Right lobe of liver (tissue), 6 donors: ENCODE data around the gene TUFT1. TPM values are rescaled to one million over a fixed set of nuclear protein-coding genes. Genes with fewer than 3 reads are reported as not detected.
"Not testable (repeated sequence)": the region's sequence is repeated elsewhere in the genome, so short reads cannot be mapped to it uniquely, and the experiment has no call there.

ENCODE experiments used
- ATAC-seq, 4 donors: fragments of 200-7000 bp; cut with Tn5 transposase; one replicate each; pipeline ENCODE4 v1.9.1; 2020; ENCODE audit warnings: mild to moderate bottlenecking in 4 of 4, moderate library complexity in 4 of 4
- DNase-seq, 3 donors: peaks; one replicate each; pipeline ENCODE4 v3.0.0-alpha.2; 2020
- H3K27ac ChIP-seq, 3 donors: fragments of 200-600 bp; one replicate each; pipeline ENCODE4 v1.8.0; 2022
- H3K27me3 ChIP-seq, 2 donors: fragments of 200-600 bp; one replicate each; pipeline ENCODE4 v1.8.0; 2022
- H3K36me3 ChIP-seq, 4 donors: fragments of 200-600 bp; sonication (generic) in 1 of 4; one replicate each; pipeline versions ENCODE4 v1.5.1 to v1.8.0; 2017 to 2022; ENCODE audit warnings: control low read depth in 1 of 4
- H3K4me1 ChIP-seq, 4 donors: fragments of 200-600 bp; sonication (generic) in 1 of 4; one replicate each; pipeline versions ENCODE4 v1.5.1 to v1.8.0; 2017 to 2022; ENCODE audit warnings: control low read depth in 1 of 4
- H3K4me3 ChIP-seq, 3 donors: fragments of 200-600 bp; one replicate each; pipeline ENCODE4 v1.8.0; 2022
- H3K9me3 ChIP-seq, 4 donors: fragments of 200-600 bp; sonication (generic) in 1 of 4; one replicate each; pipeline versions ENCODE4 v1.5.1 to v1.8.0; 2017 to 2022; ENCODE audit warnings: control low read depth in 1 of 4
- POLR2A ChIP-seq: fragments of 450-650 bp; IDR thresholded peaks from one replicate; pipeline ENCODE4 v1.6.1; 2017; ENCODE audit warnings: antibody characterized with exemption, mild to moderate bottlenecking
- WGBS: methylation state at CpG from one replicate; pipeline ENCODE4 v1.1.6; 2018; ENCODE audit warnings: low coverage, low lambda C conversion rate; ENCODE audit not compliant: insufficient coverage; ENCODE audit errors: missing lambda C conversion rate; 5-methylcytosine and 5-hydroxymethylcytosine counted together
- intact Hi-C, 2 donors: fragments of 100-400 bp; cut with DNase I; formaldehyde crosslinking; loops; one replicate each; pipeline versions ENCODE4 v1.11.2 to v1.14.1; 2022
- total RNA-seq, 6 experiments: library from RNA; depleted of rRNA in 2 of 6; stranded (reverse); fragments of >200 nt in 2 of 6; fragmentation: NEBNext Ultra II Directional in 3 of 6; extraction: Animal tissue kit (Norgen Biotek cat#: 25700) in 3 of 6; gene quantifications; one replicate each; pipeline versions ENCODE4 v1.1.0 to v1.2.4, GENCODE V29; 2016 to 2023
- TF ChIP-seq, protein P1 (sequence below), 4 donors: fragments of 200-600 bp in 3 of 4; fragments of 450-650 bp in 1 of 4; IDR thresholded peaks; one replicate each; pipeline versions ENCODE4 v1.5.1 to v1.8.0; 2016 to 2022; ENCODE audit warnings: antibody characterized with exemption in 4 of 4, mild to moderate bottlenecking in 2 of 4
- donor health status: DM: no; HTN: yes; CAD: no.
- donor health status: DM: no; HTN: no; CAD: no.
- donor health status: DM: no; HTN: no; CAD: no.
- donor health status: DM: no; HTN: yes; CAD: no.
- donor health status: DM: no; HTN: yes; CAD: no.

Gene TUFT1
- total RNA-seq, 6 experiments from 2014 or later = 1.6 to 8.0 (median 3.1) TPM

DNA sequence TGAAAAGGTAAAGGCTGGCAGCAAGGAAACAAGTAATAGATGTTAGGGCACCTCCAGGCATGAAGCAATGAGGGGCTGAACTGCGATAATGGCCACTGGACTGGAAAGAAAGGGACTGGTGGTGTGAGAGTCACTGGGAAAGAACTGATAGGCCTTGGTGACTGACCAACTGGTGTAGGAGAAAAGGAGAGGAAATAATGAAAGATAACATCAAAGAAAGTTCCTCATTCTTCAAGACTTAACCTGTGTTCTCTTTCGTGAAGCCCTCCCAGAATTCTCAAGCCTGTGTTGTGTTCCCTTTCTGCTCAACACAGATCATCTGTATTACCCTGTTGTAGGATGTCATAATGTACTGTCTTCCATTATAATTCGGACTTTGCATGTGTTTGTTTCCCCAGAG, 50.9 kb downstream of the TUFT1 start:
- DNase-seq = no peak
- ATAC-seq = no peak
- TF ChIP-seq POLR2A = no peak
- TF ChIP-seq, protein P1, sequence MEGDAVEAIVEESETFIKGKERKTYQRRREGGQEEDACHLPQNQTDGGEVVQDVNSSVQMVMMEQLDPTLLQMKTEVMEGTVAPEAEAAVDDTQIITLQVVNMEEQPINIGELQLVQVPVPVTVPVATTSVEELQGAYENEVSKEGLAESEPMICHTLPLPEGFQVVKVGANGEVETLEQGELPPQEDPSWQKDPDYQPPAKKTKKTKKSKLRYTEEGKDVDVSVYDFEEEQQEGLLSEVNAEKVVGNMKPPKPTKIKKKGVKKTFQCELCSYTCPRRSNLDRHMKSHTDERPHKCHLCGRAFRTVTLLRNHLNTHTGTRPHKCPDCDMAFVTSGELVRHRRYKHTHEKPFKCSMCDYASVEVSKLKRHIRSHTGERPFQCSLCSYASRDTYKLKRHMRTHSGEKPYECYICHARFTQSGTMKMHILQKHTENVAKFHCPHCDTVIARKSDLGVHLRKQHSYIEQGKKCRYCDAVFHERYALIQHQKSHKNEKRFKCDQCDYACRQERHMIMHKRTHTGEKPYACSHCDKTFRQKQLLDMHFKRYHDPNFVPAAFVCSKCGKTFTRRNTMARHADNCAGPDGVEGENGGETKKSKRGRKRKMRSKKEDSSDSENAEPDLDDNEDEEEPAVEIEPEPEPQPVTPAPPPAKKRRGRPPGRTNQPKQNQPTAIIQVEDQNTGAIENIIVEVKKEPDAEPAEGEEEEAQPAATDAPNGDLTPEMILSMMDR (IDR thresholded peaks at IDR 0.05) = no peak
- H3K4me1 ChIP-seq = no peaks in the 10 kb centered on the region
- no peaks in the 10 kb centered on the region for H3K9me3 ChIP-seq
- H3K4me3 ChIP-seq = no peak overlapping the region
- no peaks in the 10 kb centered on the region for H3K36me3 ChIP-seq
- H3K27me3 ChIP-seq = no peaks in the 10 kb centered on the region
- intact Hi-C loops = loop anchor here (10.0 kb wide), 2 partner anchors 46 to 144 kb away; partner anchors contain the start of gene TUFT1 (in 1 of the 2)
- no peak overlapping the region for H3K27ac ChIP-seq
- 84% methylated on average over 3 of the region's 3 CpGs for WGBS

DNA sequence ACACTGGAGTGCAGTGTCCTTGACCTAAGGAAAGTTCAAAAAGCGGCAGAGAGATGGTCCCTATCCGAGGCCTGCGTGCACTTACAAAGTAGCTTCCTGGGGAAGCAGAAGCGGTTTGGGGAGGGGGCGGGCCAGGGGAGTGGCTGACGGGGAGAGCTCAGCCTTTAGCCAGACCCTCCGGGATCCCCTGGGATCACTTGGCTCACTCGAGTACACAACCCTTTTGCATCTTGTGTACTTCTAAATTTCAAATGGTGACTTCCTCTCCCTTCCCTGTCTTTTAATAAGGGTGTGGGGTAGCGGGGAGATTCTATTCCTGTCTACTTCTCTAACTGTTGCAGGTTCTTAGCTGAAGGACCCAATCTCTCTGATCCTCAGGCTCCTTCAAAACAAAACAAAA, 53.6 kb downstream of the TUFT1 start:
- no peaks in the 10 kb centered on the region for H3K4me1 ChIP-seq
- no peak overlapping the region for H3K4me3 ChIP-seq
- intact Hi-C loops = loop anchor here (10.0 kb wide), 2 partner anchors 49 to 141 kb away; partner anchors contain the start of gene TUFT1 (in 1 of the 2)
- TF ChIP-seq POLR2A = no peak
- TF ChIP-seq, protein P1 (IDR thresholded peaks at IDR 0.05) = no peak
- H3K27ac ChIP-seq = no peak overlapping the region
- no peaks in the 10 kb centered on the region for H3K27me3 ChIP-seq
- H3K36me3 ChIP-seq = no peaks in the 10 kb centered on the region
- WGBS = 16% methylated on average over 5 of the region's 9 CpGs
- H3K9me3 ChIP-seq = no peaks in the 10 kb centered on the region
- peak in 3 of 4 donors; percentile 9 to 23 (median 23) for ATAC-seq
- no peak for DNase-seq

- peak; percentile 87 to 91 (median 88) for DNase-seq
- intact Hi-C loops = loop anchor here (10.0 kb wide), 2 partner anchors 49 to 141 kb away; partner anchors contain the start of gene TUFT1 (in 1 of the 2)
- WGBS = 13% methylated on average over 7 of the region's 12 CpGs
Observed at GRCh38 chr1:151594143-151594625, 54.1 kb downstream of the TUFT1 start.

DNA sequence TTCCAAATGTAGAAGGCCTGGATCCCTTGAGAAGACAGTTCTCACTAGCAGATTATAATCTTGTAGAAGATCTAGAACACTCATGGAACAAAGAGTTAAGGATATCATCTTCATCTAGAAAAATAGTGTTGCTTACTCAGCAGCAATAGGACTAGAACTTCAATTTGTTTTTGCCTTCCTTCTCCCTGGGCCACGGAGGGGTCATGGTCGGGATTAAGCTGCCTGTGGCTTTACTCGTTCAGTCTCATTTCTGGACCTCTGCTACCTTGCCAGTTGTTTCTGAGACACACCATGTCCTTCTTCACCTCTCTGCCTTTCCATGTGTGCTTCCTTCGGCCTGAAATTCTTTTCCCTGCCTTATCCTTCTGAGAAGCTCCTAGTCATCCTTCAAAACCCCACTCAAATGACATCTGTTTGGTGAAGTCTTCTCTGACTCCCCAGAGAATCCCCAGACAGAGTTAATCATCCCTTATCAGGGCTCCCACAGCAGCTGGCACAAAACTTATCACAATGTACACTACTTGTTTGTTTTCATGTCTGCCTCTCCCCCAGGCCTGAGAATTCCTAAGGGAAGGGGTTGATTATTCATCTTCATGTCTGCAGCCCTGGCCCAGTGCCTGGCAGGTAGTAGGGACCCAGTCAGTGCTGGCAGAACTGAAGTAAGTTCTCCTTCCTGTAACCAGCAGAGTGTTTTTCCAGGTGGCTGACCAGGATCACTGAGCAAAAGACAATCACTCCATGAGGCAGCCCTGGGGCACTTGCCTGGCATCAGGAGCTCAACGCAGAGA, 56.3 kb downstream of the TUFT1 start:
- Histone ChIP-seq H3K9me3 (no peaks in the 10 kb centered on the region), H3K27me3 (no peaks in the 10 kb centered on the region), H3K36me3 (no peaks in the 10 kb centered on the region), H3K4me3 (no peak overlapping the region), H3K27ac (no peak overlapping the region), H3K4me1 (no peaks in the 10 kb centered on the region)
- ATAC-seq (peak; percentile 21 to 95 (median 68)), DNase-seq (peak in 1 of 3 donors; percentile 83)
- intact Hi-C loops = loop anchor here (10.0 kb wide), 2 partner anchors 52 to 138 kb away; partner anchors contain the start of gene TUFT1 (in 1 of the 2)
- TF ChIP-seq POLR2A = no peak
- TF ChIP-seq, protein P1 (IDR thresholded peaks at IDR 0.05) = no peak
- WGBS = 88% methylated on average over 4 of the region's 5 CpGs

More at GRCh38 chr1:151594143-151594625, 54.1 kb downstream of the TUFT1 start:
- Histone ChIP-seq H3K4me3 (no peak overlapping the region), H3K9me3 (no peaks in the 10 kb centered on the region), H3K4me1 (no peaks in the 10 kb centered on the region), H3K27ac (no peak overlapping the region), H3K36me3 (no peaks in the 10 kb centered on the region), H3K27me3 (no peaks in the 10 kb centered on the region)
- ATAC-seq = peak; percentile 87 to 98 (median 95)
- TF ChIP-seq POLR2A = no peak
- TF ChIP-seq, protein P1 (IDR thresholded peaks at IDR 0.05) = peak; percentile 79 to 97 (median 96)

DNA sequence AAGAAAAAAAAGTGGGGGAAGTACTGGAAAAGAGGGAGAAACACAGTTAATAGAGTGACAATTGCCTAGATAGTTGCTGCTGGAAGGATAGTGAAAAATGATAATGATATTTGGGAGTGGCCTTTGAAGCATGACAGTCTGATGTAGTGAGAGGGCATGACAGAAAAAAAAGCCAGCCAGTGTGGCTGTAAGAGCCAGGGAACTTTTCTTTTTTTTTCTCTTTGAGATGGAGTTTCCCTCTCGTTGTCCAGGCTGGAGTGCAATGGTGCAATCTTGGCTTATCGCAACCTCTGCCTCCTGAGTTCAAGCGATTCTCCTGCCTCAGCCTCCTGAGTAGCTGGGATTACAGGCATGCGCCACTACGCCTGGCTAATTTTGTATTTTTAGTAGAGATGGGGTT, 62.4 kb downstream of the TUFT1 start:
- H3K27me3 ChIP-seq, H3K36me3 ChIP-seq, H3K9me3 ChIP-seq, H3K4me3 ChIP-seq, H3K27ac ChIP-seq, DNase-seq, intact Hi-C loops, ATAC-seq, H3K4me1 ChIP-seq: not testable (repeated sequence)
- WGBS = 80% methylated on average over 5 of the region's 5 CpGs
